Measurements from ENCODE around the gene ADRM1.

ADRM1 gene

GRCh38 chr20:62326959-62327725 lies 24.3 kb downstream of the ADRM1 start:
- DNase-seq, result no peak

GRCh38 chr20:62327726-62328495 lies 25.1 kb downstream of the ADRM1 start:
- no peak for DNase-seq

GRCh38 chr20:62328684-62329388 lies 26.0 kb downstream of the ADRM1 start:
- no peak for DNase-seq

GRCh38 chr20:62329389-62330377 lies 26.9 kb downstream of the ADRM1 start:
- no peak for DNase-seq

GRCh38 chr20:62330576-62331317 lies 27.9 kb downstream of the ADRM1 start:
- DNase-seq, result no peak

DNA sequence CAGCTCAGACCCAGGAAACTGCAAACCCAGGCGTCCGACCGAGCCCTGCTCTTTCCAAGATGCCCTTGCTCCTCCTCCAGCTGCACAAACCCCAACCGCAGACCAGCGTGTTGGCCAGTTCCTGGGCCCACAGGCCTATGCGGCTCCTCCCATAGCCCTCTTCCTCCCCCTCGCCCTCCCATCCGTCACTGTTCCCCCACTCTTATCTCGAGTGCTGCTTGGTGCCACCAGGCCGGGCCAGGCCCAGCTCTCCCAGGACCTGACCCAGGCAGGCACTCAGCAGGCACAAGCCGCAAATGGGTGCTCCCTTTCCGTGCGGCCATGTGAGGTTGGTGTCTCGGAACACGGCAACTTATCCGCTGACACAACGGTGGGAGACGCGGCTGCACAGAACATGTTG lies 28.6 kb downstream of the ADRM1 start:
- no peak for DNase-seq

- DNase-seq, result no peak
Measured at GRCh38 chr20:62332421-62332820, 29.6 kb downstream of the ADRM1 start.

- DNase-seq, result no peak
Measured at GRCh38 chr20:62332989-62333819, 30.4 kb downstream of the ADRM1 start.

DNA sequence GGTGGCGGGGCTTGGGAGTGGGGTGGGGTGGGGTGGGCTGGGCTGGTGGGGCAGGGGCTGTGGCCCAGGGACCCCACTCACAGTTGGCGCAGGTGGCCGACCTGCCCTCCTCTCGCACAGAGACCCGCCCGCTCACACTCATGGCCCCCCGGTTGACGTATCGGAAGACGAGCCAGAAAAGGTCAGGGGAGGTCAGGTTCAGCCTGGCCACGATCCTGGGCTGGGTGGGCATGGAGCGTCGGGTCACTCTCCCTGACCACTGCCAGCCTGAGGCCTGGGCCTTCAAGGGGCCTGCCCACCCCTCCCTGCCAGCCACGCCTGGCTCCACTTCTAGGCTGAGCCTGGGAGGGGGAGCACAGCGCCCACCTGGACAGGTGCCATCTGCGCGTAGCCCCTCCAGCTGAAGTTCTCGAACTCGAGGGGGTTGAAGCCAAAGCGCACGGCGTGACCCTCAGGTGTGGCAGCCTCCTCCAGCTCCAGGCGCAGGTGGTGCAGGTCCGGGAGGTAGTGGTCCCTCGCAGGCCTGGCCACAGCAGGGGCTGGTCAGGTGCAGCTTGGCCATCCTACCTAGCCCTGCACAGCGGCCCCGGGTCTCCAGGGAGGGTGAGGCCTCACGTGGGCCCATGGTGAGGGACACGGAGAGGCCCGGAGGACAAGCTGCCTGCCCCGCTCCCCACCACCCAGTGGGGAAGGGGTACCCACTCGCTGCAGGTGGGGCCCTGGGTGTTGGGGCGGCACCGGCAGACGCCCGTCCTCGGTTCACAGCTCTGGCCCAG lies 31.2 kb downstream of the ADRM1 start:
- DNase-seq, result no peak

DNA sequence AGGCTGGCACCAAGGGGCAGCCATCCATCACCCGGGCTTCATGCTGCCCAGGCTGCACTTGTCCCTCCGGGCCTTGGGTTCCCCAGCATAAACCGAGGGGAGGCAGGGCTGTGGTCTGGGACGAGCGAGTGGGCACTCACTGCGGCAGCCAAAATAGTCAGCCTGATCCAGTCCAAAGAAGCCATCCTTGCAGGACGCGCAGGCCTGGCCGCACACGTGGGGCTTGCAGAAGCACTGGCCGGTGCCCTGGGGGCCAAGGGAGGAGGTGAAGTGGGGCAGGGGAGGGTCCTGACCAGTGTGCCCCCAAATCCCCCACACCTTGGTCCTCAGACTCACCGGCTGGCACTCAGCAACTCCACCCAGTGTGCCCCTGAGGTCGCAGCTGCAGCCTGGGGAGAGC lies 32.1 kb downstream of the ADRM1 start:
- DNase-seq, result no peak

- DNase-seq, result no peak
Measured at GRCh38 chr20:62335532-62335931, 32.7 kb downstream of the ADRM1 start.

DNA sequence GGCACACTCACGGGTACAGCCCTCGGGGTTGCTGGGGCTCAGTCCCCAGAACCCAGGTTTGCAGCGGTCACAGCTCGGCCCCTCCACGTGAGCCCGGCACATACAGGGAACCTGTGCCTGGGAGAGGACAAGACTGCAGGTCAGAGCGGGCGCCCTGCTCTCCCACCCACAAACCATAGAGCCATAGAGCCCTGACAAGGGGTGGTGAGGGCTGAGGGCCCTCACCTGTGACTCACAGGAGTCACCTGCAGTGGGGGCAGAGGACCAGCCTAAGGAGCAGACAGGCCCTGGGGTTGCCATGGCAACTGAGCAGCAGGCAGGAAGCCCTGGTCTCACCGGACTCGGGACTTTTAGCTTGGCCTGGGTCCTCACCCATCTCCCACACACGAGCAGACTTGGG lies 33.5 kb downstream of the ADRM1 start:
- no peak for DNase-seq

DNA sequence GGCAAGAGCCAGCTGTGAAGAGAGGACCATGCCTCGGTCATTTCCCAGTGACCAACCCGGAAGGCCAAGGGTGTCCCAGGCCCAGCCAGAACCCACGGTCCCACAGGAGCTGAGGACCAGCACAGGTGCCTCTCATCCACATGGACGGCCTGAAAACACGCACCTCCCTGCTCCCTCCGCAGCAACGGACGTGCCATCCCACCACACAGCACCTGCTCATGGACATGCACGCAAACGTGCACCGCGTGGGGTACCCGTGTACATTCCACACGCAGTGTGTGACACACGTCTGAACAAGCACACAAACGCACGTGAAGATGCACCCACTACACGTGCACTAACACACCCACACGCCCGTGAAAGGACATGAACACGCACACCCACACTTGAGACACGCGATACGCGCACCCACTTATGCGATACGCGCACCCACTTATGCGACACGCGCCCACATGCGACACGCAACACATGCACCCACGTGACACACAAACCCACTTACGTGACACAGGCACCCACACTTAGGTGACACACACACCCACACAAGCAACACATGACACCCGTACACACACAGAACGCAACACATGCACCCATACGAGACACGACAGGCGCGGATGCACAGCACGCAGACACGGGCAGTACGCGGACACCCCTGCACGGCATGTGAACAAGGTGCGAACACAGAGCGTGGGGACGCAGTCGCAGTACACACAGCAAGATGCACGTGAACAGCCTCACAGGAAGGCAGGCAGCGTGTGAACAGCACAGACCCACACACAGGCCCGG lies 34.2 kb downstream of the ADRM1 start:
- DNase-seq, result no peak

GRCh38 chr20:62337558-62338293 lies 34.9 kb downstream of the ADRM1 start:
- no peak for DNase-seq

DNA sequence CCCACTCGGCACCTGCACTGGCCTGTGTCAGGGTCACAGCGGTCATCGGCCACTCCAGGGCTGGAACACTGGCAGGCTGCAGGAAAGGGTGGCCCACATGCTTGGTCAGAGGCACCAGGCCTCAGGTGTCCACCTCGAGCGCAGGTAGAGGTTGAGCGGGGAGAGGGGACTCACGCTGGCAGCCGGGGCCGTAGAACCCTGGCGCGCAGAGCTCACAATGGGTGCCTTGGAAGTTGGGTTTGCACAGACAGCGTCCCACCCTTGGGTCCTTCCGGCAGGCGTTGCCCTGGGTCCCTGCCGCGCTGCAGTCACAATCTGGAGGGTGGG lies 35.5 kb downstream of the ADRM1 start:
- no peak for DNase-seq

DNA sequence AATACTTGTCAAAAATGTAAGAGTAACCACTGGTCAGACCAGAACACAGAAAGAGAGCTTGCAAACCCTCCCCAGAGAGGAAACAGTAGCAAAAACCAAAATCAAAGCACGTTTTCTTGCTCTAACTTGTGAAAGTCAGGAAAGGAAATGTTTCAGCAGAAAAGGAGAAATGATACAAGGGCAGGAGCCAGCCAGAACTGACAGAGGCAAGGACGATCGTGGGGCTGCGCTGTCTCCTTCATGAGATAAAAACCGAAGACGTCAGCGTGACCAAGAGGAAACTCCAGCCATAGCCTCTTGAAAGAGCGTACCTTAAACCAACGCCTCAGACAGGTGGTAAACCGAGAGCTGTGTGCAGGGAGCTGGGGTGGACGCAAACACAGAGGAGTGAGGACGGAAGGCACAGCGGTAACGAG lies 36.9 kb downstream of the ADRM1 start:
- no peak for DNase-seq

GRCh38 chr20:62342910-62343309 lies 40.1 kb downstream of the ADRM1 start:
- DNase-seq, result no peak

DNA sequence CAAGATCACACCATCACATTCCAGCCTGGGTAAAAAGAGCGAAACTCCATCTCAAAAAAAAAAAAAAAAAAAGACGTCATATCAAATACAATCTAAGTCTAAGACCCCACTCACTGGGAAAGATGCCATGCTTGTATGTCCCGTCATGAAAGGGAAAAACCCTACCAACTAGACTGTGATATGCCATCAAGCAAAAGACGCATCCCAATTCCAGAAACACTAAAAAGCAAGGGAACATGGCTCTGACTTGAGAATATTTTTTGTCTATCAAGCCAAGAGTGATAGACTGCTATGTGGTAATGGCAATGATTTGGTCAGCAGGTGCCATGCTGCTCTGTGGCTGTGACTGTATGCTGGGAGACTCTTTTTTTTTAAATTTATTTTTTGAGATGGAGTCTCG lies 41.3 kb downstream of the ADRM1 start:
- DNase-seq, result no peak

GRCh38 chr20:62344782-62345181 lies 42.0 kb downstream of the ADRM1 start:
- no peak for DNase-seq
